Stimulated activated CD4-positive, alpha-beta T cell treated with anti-CD3 and anti-CD28 coated beads, TNF-alpha, amount 100 ng/mL, for 24 hours (primary cell): Measurements from ENCODE around the gene STK32B.

ENCODE experiments used
- DNase-seq, 3 experiments: peaks; one replicate each; pipeline ENCODE4 v3.0.0-alpha.2; 2020; ENCODE audit warnings: low read depth in 3 of 3

The STK32B gene

DNA sequence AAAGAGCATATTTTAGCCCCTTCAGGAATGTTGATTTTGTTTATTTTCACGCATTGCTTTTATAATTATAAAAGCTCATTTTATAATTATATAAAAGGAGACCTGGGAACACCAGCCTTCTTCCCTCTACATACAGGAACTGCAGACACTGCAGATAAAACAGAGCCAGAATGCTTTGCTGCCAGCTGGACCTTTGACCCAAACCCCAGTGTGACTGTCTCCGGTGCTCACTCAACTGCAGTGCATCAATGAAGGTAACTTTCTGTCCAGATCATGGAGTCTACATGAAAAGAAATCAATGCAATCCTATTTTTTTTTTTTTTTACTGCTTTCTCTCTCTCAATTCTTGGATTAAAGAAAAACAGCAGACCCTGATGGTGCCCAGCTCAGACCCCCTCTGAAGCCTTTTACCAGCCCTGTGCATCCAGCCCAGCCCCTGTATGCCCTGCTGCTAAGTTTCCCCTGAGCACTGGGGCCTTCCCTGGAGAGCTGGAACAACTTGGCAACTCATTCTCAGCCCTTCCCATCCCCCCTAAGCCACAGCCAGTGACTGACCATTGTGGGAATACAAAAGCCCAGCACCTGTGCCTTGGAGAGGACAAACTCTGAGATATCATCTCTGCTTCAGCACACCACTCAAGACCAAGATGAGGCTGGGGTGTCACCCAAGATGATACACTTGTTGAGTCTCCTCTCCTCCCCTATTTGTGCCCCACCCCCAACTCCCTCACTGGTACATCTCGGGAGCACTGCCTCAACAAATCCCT lies 475.0 kb downstream of the STK32B start:
- no peak for DNase-seq

DNA sequence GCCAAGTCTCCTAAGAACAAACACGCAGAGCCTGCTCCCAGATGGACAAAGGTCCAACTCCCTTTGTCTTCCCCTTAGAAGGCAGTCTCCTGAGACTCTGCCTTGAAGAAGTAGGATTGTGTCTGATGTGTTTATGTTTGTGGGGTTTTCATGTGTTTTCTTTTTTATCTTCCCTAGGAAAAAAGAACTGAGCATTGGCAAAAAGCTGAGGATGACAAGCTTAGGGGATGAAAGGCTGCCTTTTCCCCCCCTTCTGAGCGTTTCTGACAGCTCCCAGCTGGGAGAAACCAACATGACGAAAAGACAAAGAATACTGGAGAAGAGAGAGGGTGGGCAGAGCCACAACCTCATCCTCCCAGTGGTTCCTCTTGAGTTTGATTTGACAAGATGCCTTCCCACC lies 475.9 kb downstream of the STK32B start:
- DNase-seq = no peak

DNA sequence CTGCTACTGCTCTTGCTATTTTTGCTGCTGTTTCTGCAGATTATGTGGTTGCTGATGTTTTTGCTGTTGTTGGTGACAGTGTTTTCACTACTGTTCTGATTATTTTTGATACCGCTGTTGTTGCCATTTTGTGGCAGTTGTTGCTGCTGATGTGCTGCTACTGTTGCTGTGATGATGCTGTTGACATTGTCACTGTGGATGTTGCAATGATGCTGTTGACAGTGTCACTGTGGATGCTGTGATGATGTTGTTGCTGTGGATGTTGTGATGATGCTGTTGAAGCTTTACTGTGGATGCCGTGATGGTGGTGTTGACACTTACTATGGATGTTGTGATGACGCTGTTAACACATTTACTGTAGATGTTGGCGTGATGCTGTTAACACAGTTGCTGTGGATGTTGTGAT lies 476.8 kb downstream of the STK32B start:
- no peak for DNase-seq

DNA sequence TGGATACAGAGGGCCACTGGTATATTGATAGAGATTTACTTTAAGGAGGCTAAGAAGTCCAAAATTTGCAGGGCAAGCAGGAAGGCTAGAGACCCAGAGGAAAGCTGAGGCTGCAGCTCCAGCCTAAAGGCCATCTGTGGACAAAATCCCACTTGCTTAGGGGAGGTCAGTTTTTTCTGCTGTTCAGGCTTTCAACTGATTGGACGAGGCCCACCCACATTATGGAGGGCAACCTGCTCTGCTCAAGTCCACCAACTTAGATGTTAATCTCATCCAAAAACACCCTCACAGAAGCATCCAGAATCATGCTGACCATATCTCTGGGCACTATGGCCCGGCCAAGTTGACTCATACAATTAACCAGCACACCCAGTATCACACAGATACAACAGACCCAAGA lies 480.8 kb downstream of the STK32B start:
- no peak for DNase-seq

DNA sequence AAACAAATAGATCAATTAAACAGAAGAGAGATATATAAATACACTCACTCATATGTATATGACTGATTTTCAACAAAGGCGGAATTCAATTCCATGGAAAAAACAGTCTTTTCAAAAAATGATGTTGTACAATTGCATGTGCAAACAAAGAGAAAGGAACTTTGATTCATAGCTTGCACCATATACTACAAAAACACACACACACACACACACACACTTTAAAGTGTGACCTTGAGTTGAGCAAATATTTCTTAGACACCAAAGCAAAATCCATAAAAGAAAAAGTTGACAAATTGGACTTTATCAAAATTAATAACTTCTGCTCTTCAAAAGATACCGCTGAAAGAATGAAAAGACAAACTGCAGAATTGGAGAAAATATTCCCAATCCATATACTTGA lies 488.3 kb downstream of the STK32B start:
- DNase-seq = no peak

DNA sequence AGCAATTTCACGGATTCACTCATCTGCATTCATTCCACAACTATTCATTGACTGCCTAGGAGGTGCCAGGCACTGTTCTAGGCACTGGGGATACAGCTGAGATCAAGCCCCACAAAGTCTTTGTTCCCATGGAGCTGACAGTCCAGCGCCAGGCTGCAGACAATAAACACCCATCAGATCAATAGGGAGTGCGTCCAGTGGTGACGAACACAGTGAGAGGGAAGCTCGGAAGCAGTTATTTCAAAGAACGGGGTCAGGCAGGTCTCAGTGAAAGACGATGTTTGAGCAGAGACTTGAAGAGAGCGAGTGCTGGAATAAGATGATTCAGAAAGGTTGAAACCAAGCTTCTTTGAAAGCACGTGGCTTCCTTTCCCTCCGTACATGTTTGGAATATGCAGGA lies 489.9 kb downstream of the STK32B start:
- DNase-seq = no peak

GRCh38 chr4:5543681-5544080 lies 492.4 kb downstream of the STK32B start:
- no peak for DNase-seq

GRCh38 chr4:5544762-5545161 lies 493.5 kb downstream of the STK32B start:
- DNase-seq = no peak

DNA sequence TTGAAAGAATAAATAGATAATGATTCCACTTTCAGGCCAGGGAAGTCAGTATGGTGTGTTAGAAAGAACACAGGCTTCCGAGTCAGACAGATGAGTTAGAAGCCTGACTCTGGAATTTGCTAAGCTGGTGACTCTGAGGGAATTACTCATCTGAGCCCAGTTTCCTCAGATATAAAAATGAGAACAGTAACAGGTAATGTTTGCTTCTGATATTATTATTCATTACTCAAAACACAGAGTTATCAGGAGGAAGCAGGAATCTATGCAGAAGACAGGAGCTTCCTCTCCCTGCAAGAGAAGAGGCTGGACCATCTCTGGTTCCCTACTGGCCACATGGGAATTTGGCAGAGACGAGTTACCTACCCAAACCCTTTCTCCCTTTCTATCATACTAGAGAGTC lies 494.0 kb downstream of the STK32B start:
- DNase-seq = no peak

GRCh38 chr4:5547651-5548249 lies 496.5 kb downstream of the STK32B start:
- DNase-seq = no peak
